HepG2 (cell line): ENCODE data around the gene TSPAN18. TPM values are rescaled to one million over a fixed set of nuclear protein-coding genes. Genes with fewer than 3 reads are reported as not detected.

ENCODE experiments used
- ATAC-seq: fragments of 200-7000 bp; cut with Tn5 transposase; 3 replicates; pipeline ENCODE4 v1.9.1; 2020; ENCODE audit warnings: mild to moderate bottlenecking, moderate library complexity
- BruUV-seq: library from RNA; stranded (reverse); fragments of 400-500 nt; replicated peaks from 2 replicates; lab custom pipeline; 2021; lab: Mats Ljungman, UMichigan
- CTCF ChIA-PET: fragments of 300-600 bp; formaldehyde crosslinking; extraction: SDS; loops from one replicate; lab custom pipeline; 2021; ENCODE audit warnings: low total read pairs, inconsistent platforms, low intra/inter-chr PET ratio; lab: Yijun Ruan, JAX
- POLR2A ChIA-PET: fragments of 350-600 bp; sonication (Branson Sonifier 250); formaldehyde crosslinking; loops from one replicate; lab custom pipeline; 2020; ENCODE audit warnings: antibody characterized with exemption, inconsistent platforms; lab: Yijun Ruan, JAX
- DNase-seq: peaks from one replicate; pipeline ENCODE4 v3.0.0-alpha.2; 2015; ENCODE audit warnings: low spot score
- FAIRE-seq: peaks from 3 replicates; lab custom pipeline; 2011; peaks lifted over from hg19 to GRCh38; lab: Jason Lieb, UNC
- H2AFZ ChIP-seq: one replicate; pipeline ENCODE4 v1.6.1; 2011; ENCODE audit warnings: low read length, inconsistent platforms
- H3K27ac ChIP-seq: fragments of 300-600 bp; 3 replicates; pipeline ENCODE4 v1.8.0; 2011; ENCODE audit warnings: mixed run types, mild to moderate bottlenecking, mixed read lengths, low read length, inconsistent platforms; ENCODE audit not compliant: insufficient read depth; ENCODE audit errors: extremely low read length
- H3K27me3 ChIP-seq, 2 experiments: fragments of 200-600 bp in 1 of 2; 2 replicates in 1 of 2; 3 replicates in 1 of 2; pipeline versions ENCODE4 v1.6.0 to v1.8.0; 2011; ENCODE audit warnings: low read length in 2 of 2, mild to moderate bottlenecking in 2 of 2, moderate library complexity in 2 of 2, inconsistent platforms in 1 of 2; ENCODE audit not compliant: insufficient read depth in 2 of 2, control insufficient read depth in 1 of 2
- H3K36me3 ChIP-seq, 2 experiments: fragments of 200-600 bp in 1 of 2; replicated peaks in 1 of 2; 2 replicates in 1 of 2; 3 replicates in 1 of 2; pipeline versions ENCODE4 v1.5.1 to v1.8.0; 2011; ENCODE audit warnings: low read length in 2 of 2, inconsistent platforms in 1 of 2; ENCODE audit not compliant: insufficient read depth in 2 of 2, control insufficient read depth in 1 of 2
- H3K4me1 ChIP-seq: 2 replicates; pipeline ENCODE4 v1.5.1; 2012; ENCODE audit warnings: low read length, inconsistent platforms; ENCODE audit not compliant: insufficient read depth
- H3K4me2 ChIP-seq: 2 replicates; pipeline ENCODE4 v1.6.0; 2011; ENCODE audit warnings: low read depth, low read length, inconsistent platforms
- H3K4me3 ChIP-seq, 3 experiments: fragments of 200-600 bp in 1 of 3; sonication (generic), shearing (Covaris generic) in 1 of 3; replicated peaks in 1 of 3; 2 replicates each; pipeline ENCODE4 v1.5.1; 2011 to 2016; ENCODE audit warnings: low read length in 3 of 3, inconsistent platforms in 2 of 3, low read depth in 2 of 3, mild to moderate bottlenecking in 2 of 3, control low read depth in 1 of 3, mixed read lengths in 1 of 3; ENCODE audit not compliant: insufficient read depth in 1 of 3
- H3K79me2 ChIP-seq: one replicate; pipeline ENCODE4 v1.6.1; 2011; ENCODE audit warnings: low read length, inconsistent platforms; ENCODE audit not compliant: insufficient read depth
- H3K9ac ChIP-seq: 2 replicates; pipeline ENCODE4 v1.6.0; 2011; ENCODE audit warnings: mild to moderate bottlenecking, low read depth, low read length, inconsistent platforms; ENCODE audit not compliant: insufficient read depth
- H3K9me3 ChIP-seq: 2 replicates; pipeline ENCODE4 v1.5.1; 2012; ENCODE audit warnings: mild to moderate bottlenecking, low read length
- H4K20me1 ChIP-seq: 2 replicates; pipeline ENCODE4 v1.6.0; 2011; ENCODE audit warnings: inconsistent platforms, mild to moderate bottlenecking, low read length, moderate library complexity; ENCODE audit not compliant: insufficient read depth
- CBFB ChIP-seq: sonication (generic); formaldehyde crosslinking; IDR thresholded peaks from 2 replicates; pipeline ENCODE4 v1.4.0; 2020; ENCODE audit warnings: missing genetic modification reagents
- CCAR2 ChIP-seq: fragments of 200-400 bp; formaldehyde crosslinking; optimal IDR thresholded peaks from 2 replicates; pipeline ENCODE3; 2018; ENCODE audit warnings: low read depth, mild to moderate bottlenecking, low read length, moderate library complexity
- CHD2 ChIP-seq: IDR thresholded peaks from 2 replicates; pipeline ENCODE4 v1.6.1; 2011; ENCODE audit warnings: low read depth, low read length, improper control_type of control experiment
- FOXA3 ChIP-seq: IDR thresholded peaks from 2 replicates; pipeline ENCODE4 v1.6.1; 2016; ENCODE audit warnings: missing genetic modification reagents, missing compliant biosample characterization
- IRF2 ChIP-seq: IDR thresholded peaks from 2 replicates; pipeline ENCODE4 v1.6.1; 2018; ENCODE audit warnings: missing genetic modification reagents, missing compliant biosample characterization
- NR3C1 ChIP-seq: sonication (generic); formaldehyde crosslinking; IDR thresholded peaks from 2 replicates; pipeline ENCODE4 v1.4.0; 2020; ENCODE audit warnings: missing genetic modification reagents
- ZBTB3 ChIP-seq: sonication (generic); formaldehyde crosslinking; IDR thresholded peaks from 2 replicates; pipeline ENCODE4 v1.4.0; 2020; ENCODE audit warnings: low read depth, mild to moderate bottlenecking, moderate library complexity, missing genetic modification reagents, borderline replicate concordance
- WGBS: methylation state at CpG from one replicate; pipeline ENCODE4 v1.1.6; 2017; ENCODE audit warnings: low lambda C conversion rate; 5-methylcytosine and 5-hydroxymethylcytosine counted together
- in situ Hi-C: cut with HindIII; loops from 2 replicates; pipeline ENCODE4 v1.10.0; 2017; ENCODE audit warnings: low pct_unique_long_range_greater_than_20kb; ENCODE audit not compliant: extremely low pct_ligation_motif_present
- intact Hi-C: fragments of 100-400 bp; cut with micrococcal nuclease; formaldehyde crosslinking; loops from one replicate; pipeline ENCODE4 v1.10.0; 2022; ENCODE audit not compliant: unreplicated experiment
- polyA plus RNA-seq, 8 experiments: library from polyadenylated mRNA; depleted of rRNA in 3 of 8; stranded (reverse) in 7 of 8; unstranded in 1 of 8; fragments of >200 nt; fragmentation: Illumina TruSeq in 4 of 8; extraction: Trizol in 4 of 8; gene quantifications; 2 replicates each; pipeline versions ENCODE4 v1.2.1 to v1.2.3, GENCODE V29; 2011 to 2016; ENCODE audit warnings: low read depth in 4 of 8, missing spikeins in 1 of 8, mixed read lengths in 1 of 8; ENCODE audit not compliant: insufficient read depth in 1 of 8
- total RNA-seq, 5 experiments: library from RNA; depleted of rRNA; stranded (reverse); fragments of >200 nt; fragmentation: Illumina TruSeq; extraction: Trizol; gene quantifications; 2 replicates each; pipeline ENCODE4 v1.2.3, GENCODE V29; 2016; ENCODE audit warnings: low read depth in 1 of 5
- TF ChIP-seq, protein P1 (sequence below): sonication (generic); formaldehyde crosslinking; IDR thresholded peaks from 2 replicates; pipeline ENCODE4 v1.4.0; 2020; ENCODE audit warnings: missing genetic modification reagents
- TF ChIP-seq, protein P2 (sequence below): sonication (generic); formaldehyde crosslinking; IDR thresholded peaks from 2 replicates; pipeline ENCODE4 v1.4.0; 2020; ENCODE audit warnings: missing genetic modification reagents, borderline replicate concordance

Gene TSPAN18
- total and polyA plus RNA-seq, 2 of the 13 experiments (the other 11 are each of a cell fraction or from before 2014, with no cell fraction given) = not detected

GRCh38 chr11:44819346-44819745, 92.6 kb downstream of the TSPAN18 start:
- Histone ChIP-seq H2AFZ (no peak overlapping the region), H3K36me3 (no peaks in the 10 kb centered on the region), H3K27me3 (peaks cover 0 to 4% of the 10 kb centered on the region in 2 experiments; a peak in 2 of 5 replicates), H3K27ac (no peak overlapping the region), H3K9ac (no peak overlapping the region), H3K4me2 (no peak overlapping the region), H3K9me3 (no peaks in the 10 kb centered on the region), H3K4me1 (no peaks in the 10 kb centered on the region), H3K79me2 (no peaks in the 10 kb centered on the region), H4K20me1 (no peaks in the 10 kb centered on the region), H3K4me3 (no peak overlapping the region)
- FAIRE-seq (no peak), ATAC-seq (no peak), DNase-seq (no peak)
- in situ Hi-C loops (no loop called here), intact Hi-C loops (no loop called here)
- no TSS peak for BruUV-seq
- WGBS = 42% methylated on average over 8 of the region's 8 CpGs
- POLR2A ChIA-PET = no interaction called here
- TF ChIP-seq, protein P1, sequence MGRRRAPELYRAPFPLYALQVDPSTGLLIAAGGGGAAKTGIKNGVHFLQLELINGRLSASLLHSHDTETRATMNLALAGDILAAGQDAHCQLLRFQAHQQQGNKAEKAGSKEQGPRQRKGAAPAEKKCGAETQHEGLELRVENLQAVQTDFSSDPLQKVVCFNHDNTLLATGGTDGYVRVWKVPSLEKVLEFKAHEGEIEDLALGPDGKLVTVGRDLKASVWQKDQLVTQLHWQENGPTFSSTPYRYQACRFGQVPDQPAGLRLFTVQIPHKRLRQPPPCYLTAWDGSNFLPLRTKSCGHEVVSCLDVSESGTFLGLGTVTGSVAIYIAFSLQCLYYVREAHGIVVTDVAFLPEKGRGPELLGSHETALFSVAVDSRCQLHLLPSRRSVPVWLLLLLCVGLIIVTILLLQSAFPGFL (CRISPR knock-in tag) = no peak
- TF ChIP-seq, protein P2, sequence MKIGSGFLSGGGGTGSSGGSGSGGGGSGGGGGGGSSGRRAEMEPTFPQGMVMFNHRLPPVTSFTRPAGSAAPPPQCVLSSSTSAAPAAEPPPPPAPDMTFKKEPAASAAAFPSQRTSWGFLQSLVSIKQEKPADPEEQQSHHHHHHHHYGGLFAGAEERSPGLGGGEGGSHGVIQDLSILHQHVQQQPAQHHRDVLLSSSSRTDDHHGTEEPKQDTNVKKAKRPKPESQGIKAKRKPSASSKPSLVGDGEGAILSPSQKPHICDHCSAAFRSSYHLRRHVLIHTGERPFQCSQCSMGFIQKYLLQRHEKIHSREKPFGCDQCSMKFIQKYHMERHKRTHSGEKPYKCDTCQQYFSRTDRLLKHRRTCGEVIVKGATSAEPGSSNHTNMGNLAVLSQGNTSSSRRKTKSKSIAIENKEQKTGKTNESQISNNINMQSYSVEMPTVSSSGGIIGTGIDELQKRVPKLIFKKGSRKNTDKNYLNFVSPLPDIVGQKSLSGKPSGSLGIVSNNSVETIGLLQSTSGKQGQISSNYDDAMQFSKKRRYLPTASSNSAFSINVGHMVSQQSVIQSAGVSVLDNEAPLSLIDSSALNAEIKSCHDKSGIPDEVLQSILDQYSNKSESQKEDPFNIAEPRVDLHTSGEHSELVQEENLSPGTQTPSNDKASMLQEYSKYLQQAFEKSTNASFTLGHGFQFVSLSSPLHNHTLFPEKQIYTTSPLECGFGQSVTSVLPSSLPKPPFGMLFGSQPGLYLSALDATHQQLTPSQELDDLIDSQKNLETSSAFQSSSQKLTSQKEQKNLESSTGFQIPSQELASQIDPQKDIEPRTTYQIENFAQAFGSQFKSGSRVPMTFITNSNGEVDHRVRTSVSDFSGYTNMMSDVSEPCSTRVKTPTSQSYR (CRISPR knock-in tag) = no peak
- TF ChIP-seq FOXA3 (CRISPR knock-in tag) (no peak), IRF2 (CRISPR knock-in tag) (no peak), ZBTB3 (no peak), CHD2 (no peak), CCAR2 (no peak), CBFB (no peak), NR3C1 (no peak)
- CTCF ChIA-PET = no interaction called here
